Glutamatergic neuron (in vitro differentiated cells): Measurements from ENCODE around the gene PYCARD. TPM values are rescaled to one million over a fixed set of nuclear protein-coding genes. Genes with fewer than 3 reads are reported as not detected.
"Not testable (repeated sequence)": the region's sequence is repeated elsewhere in the genome, so short reads cannot be mapped to it uniquely, and the experiment has no call there.

Experiments
- DNase-seq: peaks from one replicate; pipeline ENCODE4 v3.0.0; 2022
- H3K27ac Mint-ChIP-seq: one replicate; pipeline ENCODE4 v1.8.0; 2020; ENCODE audit warnings: mild to moderate bottlenecking, mixed read lengths, inconsistent platforms; ENCODE audit not compliant: unreplicated experiment
- H3K27me3 Mint-ChIP-seq: one replicate; pipeline ENCODE4 v1.8.0; 2020; ENCODE audit warnings: mild to moderate bottlenecking, moderate library complexity, mixed read lengths, inconsistent platforms; ENCODE audit not compliant: unreplicated experiment
- H3K36me3 Mint-ChIP-seq: one replicate; pipeline ENCODE4 v1.8.0; 2020; ENCODE audit warnings: mild to moderate bottlenecking, mixed read lengths, inconsistent platforms; ENCODE audit not compliant: unreplicated experiment
- H3K4me1 Mint-ChIP-seq: one replicate; pipeline ENCODE4 v1.8.0; 2020; ENCODE audit warnings: mild to moderate bottlenecking, low read depth, mixed read lengths, inconsistent platforms; ENCODE audit not compliant: unreplicated experiment
- H3K4me3 Mint-ChIP-seq: one replicate; pipeline ENCODE4 v1.8.0; 2020; ENCODE audit warnings: mild to moderate bottlenecking, mixed read lengths, inconsistent platforms; ENCODE audit not compliant: unreplicated experiment
- H3K9me3 Mint-ChIP-seq: one replicate; pipeline ENCODE4 v1.8.0; 2020; ENCODE audit warnings: mild to moderate bottlenecking, moderate library complexity, mixed read lengths, inconsistent platforms; ENCODE audit not compliant: unreplicated experiment
- total RNA-seq: library from RNA; stranded (reverse); fragmentation: NEBNext Ultra II Directional; extraction: Animal tissue kit (Norgen Biotek cat#: 25700); gene quantifications from one replicate; pipeline ENCODE4 v1.2.1, GENCODE V29; 2021; ENCODE audit not compliant: unreplicated experiment
- TF ChIP-seq, protein P1 (sequence below): fragments of 200-600 bp; sonication (generic); IDR thresholded peaks from one replicate; pipeline ENCODE4 v1.5.0; 2021; ENCODE audit not compliant: partially characterized antibody, unreplicated experiment

Gene PYCARD
- total RNA-seq, 1 donor from 2014 or later = 0.71 TPM

DNA sequence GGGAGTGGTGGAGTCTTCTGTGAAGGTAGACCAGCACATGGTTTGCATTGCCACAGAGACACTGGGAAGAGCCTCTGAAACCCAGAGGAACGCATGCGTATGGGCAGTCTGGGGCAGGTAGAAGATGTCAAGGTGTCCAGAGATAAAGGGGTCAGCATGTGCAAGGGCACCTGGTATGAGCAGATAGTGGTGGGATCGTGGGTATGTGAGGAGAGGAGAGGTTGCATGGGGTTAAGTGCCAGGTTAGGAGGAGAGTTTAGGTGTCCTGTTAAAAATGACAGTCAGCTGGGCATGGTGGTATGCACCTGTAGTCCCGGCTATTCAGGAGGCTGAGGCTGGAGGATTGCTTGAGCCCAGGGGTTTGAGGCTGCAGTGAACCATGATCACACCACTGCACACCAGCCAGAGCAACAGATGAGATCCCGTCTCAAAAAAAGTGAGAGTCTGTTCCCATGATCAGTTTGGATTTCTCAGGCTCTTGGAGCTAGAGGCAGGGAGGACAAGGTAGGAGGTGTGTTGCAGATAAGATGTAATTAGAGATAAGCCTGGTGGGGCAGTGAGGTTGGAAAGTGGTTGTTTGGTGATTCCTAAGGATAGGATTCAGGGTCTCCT is 3.0 kb downstream of the PYCARD start:
- Mint-ChIP-seq H3K27ac (no peak overlapping the region), H3K4me3 (peak overlapping the region; percentile 67)

DNA sequence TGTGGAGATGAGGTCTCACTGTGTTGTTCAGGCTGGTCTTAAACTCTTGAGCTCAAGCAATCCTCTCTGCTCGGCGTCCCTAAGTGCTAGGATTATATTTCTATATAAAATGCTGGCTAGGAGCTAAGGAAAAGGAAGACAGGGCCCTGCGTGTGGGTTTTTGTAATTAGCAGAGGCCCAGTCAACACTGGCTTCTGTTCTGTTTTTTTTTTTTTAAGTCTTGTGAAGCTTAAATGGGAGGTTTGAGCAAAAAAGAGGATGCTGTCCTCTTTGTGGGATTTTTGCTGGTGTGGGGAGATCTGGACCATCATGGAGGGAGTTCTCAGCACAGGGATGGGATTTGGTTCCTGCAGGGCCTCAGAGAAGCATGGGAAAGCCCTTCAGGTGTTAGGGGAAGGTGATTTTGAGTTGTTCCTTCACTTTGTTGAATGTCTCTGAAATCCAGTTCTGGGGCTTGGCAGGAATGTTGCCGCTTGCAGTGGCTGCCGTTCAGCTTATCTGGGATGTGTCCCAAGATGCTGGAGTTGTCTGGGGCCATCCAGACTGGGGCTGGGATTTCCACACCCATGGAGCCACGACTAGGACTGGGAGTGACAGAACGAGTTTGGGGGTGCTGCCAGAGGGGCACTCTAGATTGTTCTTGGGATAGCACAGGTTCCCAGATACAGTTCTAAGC is 4.2 kb downstream of the PYCARD start:
- Mint-ChIP-seq H3K4me3 (peak overlapping the region; percentile 28), H3K4me1 (peaks cover 4% of the 10 kb centered on the region), H3K27me3 (peaks cover 10% of the 10 kb centered on the region), H3K36me3 (peaks cover 10% of the 10 kb centered on the region), H3K9me3 (peaks cover 12% of the 10 kb centered on the region), H3K27ac (no peak overlapping the region)
- DNase-seq = no peak
- TF ChIP-seq, protein P1, sequence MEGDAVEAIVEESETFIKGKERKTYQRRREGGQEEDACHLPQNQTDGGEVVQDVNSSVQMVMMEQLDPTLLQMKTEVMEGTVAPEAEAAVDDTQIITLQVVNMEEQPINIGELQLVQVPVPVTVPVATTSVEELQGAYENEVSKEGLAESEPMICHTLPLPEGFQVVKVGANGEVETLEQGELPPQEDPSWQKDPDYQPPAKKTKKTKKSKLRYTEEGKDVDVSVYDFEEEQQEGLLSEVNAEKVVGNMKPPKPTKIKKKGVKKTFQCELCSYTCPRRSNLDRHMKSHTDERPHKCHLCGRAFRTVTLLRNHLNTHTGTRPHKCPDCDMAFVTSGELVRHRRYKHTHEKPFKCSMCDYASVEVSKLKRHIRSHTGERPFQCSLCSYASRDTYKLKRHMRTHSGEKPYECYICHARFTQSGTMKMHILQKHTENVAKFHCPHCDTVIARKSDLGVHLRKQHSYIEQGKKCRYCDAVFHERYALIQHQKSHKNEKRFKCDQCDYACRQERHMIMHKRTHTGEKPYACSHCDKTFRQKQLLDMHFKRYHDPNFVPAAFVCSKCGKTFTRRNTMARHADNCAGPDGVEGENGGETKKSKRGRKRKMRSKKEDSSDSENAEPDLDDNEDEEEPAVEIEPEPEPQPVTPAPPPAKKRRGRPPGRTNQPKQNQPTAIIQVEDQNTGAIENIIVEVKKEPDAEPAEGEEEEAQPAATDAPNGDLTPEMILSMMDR = no peak

More for the DNA sequence above, 3.0 kb downstream of the PYCARD start:
- Mint-ChIP-seq H3K27me3 (peaks cover 12% of the 10 kb centered on the region), H3K36me3 (peaks cover 10% of the 10 kb centered on the region), H3K4me1 (peaks cover 4% of the 10 kb centered on the region), H3K9me3 (peaks cover 12% of the 10 kb centered on the region)
- TF ChIP-seq, protein P1 = no peak
- DNase-seq = no peak

DNA sequence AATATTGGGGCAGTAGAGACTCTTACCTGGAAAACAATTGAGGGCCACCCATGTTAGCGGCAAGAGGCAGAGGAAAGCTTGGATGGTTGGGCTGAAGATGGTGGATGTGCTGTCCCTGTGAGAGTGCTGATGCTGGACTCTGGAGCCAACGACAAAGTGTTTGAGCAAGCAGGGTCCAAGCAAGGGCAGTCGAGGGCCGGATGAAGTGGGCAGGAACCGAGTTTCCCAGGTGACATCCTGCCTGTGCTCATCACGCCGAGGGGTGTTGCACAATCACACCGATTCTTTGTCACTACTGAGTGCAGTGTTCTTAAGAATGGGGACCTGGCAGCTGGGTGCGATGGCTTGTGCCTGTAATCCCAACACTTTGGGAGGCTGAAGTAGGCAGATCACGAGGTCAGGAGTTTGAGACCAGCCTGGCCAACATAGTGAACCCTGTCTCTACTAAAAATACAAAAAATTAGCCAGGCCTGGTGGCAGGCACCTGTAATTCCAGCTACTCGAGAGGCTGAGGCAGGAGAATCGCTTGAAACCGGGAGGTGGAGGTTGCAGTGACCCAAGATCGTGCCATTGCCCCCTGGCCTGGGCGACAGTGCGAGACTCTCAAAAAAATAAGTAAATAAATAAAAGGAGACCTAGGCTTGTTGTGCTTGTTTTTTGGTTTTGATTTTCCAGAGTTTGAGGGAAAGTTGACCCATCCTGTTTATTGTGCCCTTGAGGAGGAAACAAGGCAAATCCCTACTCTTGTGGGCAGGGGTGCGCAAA is 6.1 kb downstream of the PYCARD start:
- Mint-ChIP-seq H3K9me3 (peaks cover 10% of the 10 kb centered on the region), H3K27ac (no peak overlapping the region), H3K4me3 (no peak overlapping the region), H3K36me3 (peaks cover 10% of the 10 kb centered on the region), H3K27me3 (peaks cover 8% of the 10 kb centered on the region), H3K4me1 (peaks cover 3% of the 10 kb centered on the region)
- DNase-seq = no peak
- TF ChIP-seq, protein P1 = no peak

DNA sequence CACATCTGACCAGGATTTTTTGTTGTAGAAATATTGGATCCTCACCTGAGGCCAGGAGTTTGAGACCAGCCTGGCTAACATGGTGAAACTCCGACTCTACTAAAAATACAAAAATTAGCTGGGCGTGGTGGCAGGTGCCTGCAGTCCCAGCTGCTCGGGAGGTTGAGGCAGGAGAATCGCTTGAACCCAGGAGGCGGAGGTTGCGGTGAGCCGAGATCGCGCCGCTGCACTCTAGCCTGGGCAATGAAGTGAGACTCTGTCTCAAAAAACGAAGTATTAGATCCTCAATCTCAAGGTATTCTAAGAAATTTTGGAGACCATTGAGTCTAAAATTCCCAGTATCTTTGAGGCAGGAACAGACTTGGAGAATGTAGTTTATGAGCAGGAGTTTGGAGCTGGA is 6.7 kb downstream of the PYCARD start:
- H3K27me3 Mint-ChIP-seq, H3K27ac Mint-ChIP-seq: not testable (repeated sequence)

DNA sequence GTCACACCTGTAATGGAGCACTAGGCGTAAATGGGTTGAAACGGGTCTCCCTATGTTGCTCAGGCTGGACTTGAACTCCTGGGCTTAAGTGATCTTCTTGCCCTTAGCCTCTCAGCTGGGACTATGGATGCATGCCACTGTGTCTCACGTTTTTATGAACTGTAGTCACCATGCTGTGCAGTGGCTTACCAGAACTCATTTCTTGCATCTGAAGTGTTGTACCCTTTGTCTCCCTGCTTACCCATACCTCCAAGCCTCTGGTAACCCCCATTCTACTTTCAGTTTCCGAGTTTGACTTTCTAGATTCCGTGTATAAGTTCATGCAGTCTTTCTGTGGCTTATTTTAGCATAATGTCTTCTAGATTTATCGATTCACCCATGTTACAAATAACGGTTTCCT is 7.7 kb downstream of the PYCARD start:
- Mint-ChIP-seq H3K4me1 (peaks cover 3% of the 10 kb centered on the region), H3K27ac (no peak overlapping the region), H3K9me3 (peaks cover 8% of the 10 kb centered on the region), H3K27me3 (peaks cover 7% of the 10 kb centered on the region), H3K4me3 (no peak overlapping the region), H3K36me3 (peaks cover 14% of the 10 kb centered on the region)
- TF ChIP-seq, protein P1 = no peak
- no peak for DNase-seq

More for the DNA sequence above, 6.7 kb downstream of the PYCARD start:
- DNase-seq, H3K4me3 Mint-ChIP-seq, H3K4me1 Mint-ChIP-seq, H3K9me3 Mint-ChIP-seq, H3K36me3 Mint-ChIP-seq: not testable (repeated sequence)
